SKM-1 (cell line): ENCODE measurements around the gene SMG6.

ENCODE experiments used
- DNase-seq: peaks from one replicate; lab custom pipeline; 2025; ENCODE audit not compliant: unreplicated experiment; lab: John Stamatoyannopoulos, UW

Gene SMG6

DNA sequence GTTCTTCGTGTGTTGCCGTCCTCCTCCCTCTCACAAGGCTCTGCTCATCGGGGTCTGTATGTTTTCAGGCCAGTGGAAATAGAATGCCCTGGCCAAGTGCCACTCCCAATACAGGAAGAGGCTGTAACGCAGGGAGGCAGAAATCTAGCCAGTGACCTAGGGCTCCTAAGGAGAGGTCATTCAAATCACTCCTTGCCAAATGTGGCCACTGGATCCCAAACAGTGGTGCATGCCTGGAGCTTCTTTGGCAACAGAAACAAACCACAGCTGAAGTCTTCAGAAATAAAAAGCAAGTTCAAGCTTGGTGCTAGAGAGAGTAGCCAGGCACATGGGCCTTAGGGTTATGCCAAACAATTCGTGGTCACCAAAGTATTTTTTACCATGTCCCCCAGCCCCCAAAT, 66.1 kb downstream of the SMG6 start:
- no peak for DNase-seq

DNA sequence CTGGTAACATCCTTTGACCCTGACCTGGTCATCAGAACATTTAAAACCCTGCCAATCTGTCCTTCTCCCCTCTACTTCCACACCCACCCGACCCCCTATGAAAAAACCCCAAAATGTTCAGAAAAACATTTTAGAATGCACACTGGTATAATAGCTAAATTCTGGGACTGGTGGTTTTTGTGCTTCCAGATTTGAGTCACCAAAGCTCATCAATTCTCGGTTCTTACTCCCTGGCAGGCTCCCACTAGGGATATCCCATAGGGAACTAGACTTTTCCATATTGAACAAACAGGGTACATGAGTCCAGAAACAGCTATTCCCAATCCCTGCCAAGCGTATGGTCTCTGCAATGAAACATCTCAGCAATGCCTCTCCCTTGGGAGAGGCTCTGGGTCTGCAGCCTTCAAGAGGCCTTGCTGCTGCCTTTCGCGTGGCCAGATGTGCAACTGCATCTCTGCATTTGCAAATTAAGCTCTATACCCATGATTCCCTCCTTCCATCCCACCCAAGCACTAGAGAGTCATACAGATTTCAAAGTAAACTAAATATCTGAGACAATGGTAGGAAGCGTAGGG, 67.7 kb downstream of the SMG6 start:
- no peak for DNase-seq

DNA sequence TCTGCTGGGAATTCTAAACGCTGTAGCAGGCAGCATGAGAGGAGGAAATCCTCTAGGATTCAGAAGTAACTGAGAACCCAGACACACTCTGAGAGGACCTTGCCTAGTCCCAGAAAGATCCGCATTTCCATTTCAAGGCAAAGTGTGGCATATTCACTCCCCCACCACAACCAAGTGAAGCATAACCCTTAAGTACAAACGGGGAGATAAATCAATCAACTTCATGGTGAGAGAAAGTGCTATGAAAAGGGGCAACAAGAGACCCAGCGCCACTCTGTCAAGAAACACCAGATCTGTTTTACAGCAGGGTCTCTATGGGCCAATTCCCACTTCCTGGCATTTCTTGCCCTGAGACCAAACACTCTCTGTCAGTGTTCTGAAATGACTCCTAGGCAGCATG, 68.3 kb downstream of the SMG6 start:
- no peak for DNase-seq

DNA sequence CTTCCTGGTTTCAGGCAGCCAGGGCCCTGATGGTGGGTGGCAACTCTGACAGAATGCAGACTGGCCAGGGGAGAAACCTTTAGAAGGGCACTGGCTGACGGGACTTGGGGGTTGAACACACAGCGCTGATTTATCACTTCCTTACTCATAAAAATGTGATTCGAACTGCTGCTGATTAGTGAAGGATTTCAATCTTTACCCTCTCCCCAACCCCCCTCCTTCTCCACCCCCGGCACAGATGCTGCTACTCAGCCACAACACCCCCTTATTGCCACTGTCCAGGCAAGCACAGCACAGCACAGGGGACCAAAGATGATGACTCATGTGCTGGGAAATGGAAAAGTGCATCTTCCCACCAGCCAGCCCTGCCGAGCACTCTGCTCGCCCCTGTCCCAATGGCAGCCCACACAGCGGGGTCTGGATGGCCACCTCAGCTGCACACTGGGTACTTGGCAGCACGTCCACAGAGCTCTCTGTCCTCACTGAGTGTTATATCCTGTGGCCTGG, 70.1 kb downstream of the SMG6 start:
- DNase-seq = no peak

DNA sequence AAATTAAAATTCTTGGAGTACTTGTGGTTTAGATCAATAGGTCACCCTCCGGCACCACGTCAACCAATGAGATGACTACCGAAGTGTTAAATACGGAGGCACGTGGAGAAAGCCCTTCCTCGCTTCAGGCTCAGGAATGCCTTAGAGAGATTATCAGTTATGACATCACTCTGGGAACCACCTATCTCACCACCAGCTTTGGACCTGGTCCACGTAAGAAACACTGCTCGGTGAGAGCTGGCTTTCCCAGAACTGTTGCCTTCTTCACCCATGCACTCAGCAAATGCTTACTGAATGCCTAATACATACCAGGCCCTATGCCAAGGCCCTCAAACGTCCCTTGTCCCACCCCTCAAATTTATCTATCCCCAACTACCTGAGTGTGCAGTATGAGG, 71.3 kb downstream of the SMG6 start:
- DNase-seq = no peak

DNA sequence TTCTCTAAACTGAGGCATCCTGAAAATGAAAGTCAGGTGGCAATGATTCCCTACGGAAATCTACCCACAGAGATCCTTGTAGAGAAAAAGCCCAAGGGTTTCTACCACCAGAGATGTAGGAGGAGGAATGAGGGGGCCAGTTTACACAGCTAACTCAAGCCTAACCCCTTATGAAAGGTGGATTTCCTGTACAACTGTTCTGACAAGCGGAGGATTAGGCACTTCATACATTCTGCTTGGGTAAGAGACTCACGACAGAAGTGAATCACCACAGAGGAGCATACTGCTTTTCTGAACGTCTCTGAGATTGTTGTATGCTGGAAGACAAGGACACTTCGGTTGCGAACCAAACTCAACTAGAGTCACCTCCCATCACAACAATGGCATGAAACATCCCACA, 72.7 kb downstream of the SMG6 start:
- no peak for DNase-seq

DNA sequence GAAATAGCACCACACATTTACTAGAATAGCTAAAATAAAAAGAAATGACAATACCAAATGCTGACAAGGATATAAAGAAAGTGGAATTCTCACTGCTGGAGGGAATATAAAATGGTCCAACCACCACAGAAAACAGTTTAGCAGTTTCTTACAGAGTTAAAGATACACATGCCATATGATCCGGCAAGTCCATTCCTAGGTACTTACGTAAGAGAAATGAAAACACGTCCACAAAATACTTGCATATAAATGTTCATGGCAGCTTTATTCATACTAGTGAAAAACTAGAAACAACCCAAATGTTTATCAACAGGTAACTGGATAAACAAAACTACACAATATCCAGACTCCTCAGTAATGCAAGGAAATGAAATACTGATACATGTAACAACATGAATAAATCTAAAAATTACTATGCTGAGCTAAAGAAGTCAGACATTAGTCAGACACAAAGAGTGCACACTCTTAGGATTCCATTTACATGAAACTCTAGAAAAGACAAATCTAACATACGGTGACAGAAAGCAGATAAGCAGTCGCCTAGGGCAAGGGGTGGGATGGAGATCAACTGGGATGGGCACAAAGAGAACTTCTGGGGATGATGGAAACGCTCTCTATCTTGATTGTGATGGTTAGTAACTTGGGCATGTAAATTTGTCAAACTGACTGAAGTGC, 76.4 kb downstream of the SMG6 start:
- no peak for DNase-seq

DNA sequence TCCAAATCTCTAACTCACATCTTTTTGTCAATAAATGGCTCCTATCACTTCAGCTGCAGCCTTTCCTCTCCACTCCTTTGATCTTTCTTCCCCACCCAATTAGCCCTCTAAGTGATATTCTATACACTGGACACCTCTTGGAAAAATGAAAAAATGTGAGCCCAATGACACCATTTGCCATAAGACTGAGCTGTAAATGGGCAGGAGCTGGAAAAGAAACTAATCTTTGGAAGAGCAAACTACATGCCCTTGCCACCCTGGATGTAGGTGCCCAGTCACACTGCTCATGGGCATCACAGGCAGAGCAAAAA, 80.0 kb downstream of the SMG6 start:
- DNase-seq = no peak

DNA sequence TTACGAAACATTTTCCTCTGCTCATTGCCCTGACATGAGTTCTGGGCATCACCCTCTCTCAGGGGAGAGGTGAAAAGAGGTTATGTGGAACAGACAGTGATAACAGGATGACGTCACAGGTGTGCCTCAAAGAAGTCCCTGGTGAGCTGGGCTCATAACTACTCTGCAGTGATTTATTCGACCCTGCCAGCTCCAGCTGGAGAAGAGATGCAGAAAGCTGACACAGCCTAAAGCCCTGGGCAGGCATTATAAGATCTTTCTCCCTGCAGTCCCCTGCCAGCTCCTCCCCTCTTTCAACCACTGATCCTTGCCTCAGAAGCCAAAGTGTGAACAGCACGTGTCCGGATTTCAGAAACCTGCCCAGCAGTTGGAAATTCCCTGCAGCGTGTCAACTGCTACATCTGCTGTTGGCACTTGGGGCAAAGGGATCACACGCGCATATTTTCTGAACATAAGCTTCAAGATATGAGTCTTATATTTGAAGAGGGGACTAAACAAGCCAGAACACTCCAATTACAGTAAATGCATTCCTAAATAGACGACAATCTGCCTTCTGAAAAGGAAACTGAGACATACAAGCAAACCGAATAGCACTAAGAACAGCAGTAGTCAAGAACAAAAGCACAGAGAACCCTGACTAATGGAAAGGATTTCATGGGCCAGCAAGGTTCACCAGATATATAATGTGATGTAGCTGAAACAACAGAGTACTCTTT, 80.5 kb downstream of the SMG6 start:
- no peak for DNase-seq

DNA sequence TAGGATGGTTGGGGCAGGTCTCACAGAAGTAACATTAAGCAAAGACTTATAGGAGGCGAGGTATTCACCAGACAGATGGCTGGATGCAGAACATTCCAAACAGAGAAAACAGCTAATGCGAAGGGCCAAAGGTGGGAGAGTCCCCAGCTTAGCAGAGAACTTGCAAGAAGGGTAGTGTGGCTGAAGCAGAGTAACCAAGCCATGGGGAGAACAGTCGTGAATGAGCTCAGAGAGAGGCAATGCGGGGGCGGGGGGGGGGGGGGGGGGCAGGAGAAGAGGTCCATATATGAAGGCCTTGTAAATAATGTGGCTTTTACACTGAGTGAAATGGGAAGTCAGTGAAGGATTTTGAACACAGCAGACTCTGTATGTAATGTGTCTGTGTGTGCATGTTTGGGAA, 81.3 kb downstream of the SMG6 start:
- DNase-seq = no peak

DNA sequence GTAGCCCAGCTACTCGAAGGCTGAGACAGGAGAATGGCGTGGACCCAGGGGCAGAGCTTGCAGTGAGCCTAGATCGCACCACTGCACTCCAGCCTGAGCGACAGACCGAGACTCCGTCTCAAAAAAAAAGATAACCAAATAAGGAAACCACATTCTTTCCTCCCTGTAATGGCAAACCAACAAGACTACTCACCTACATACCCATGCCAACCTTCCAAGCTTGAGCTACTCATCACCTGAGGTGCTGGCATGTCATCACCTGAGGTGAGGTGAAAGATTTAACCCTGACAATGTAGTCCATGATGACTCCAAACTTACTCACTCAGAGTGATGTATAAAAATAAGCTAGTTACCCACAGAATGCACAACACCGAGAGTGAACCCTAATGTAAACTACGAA, 85.2 kb downstream of the SMG6 start:
- DNase-seq = no peak

DNA sequence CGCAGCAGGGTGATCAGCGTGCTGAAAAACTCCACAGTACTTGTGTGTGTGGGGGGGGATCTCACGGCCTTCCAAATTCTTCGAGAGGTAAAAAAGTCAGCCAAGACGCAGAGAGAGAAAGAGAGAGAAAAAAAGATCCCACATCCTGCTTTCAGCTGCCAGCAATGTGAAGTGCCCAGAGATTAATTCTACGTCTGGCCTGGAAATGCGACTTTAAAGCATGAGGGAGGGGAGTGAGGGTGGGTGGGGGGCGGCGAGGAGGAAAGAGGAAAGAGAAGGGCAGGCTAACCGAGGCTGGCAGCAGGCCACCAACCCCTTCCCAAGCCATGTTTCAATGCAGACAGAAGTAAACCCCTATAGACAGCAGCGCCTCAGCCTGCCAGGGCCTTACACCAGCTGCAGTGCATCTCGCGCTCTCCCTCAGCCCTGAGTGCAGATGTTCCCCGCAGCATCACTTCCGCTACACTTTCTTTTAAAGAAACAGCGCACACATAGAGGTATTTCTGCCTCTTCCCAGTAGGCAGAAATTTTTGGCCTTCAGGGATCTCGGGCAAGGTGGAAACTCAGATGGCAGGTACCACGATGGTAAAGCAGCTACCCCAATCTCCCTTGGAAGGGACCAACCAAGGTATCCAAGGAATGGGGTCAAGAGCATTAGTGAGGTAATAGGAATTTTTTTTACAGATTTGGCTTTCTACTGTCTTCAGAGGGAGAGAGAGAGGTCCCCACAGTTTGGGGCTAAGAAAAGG, 87.8 kb downstream of the SMG6 start:
- DNase-seq = no peak

DNA sequence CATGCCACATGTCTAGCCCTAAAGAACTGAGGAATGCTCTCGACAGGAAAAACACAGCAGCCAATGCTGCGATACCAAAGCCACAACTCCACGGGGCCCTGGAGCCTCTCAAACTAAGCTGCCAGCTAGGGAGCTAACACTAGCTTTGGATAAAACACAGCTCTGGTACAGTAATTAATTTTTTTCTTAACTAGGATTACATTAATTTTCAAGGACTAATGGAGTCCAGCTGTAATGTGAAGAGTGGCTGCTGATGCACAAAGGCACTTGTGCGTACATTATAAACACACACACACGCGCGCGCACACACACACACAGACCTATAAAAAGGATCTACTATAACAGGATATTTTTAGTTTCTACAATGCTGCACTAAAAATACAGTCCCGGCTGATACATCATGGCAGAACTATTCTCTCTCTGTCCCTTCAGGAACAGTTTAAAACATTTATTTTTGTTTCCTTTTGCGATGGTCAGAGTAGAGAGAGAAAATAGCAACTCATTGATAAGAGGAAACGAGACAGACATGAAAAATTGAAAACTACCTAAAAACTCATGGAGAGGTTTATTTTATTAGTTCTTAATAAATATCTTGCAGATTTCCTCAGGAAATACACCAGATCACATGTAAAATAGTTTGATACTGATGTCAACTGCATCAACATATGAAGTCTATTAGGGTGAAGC, 88.5 kb downstream of the SMG6 start:
- no peak for DNase-seq

DNA sequence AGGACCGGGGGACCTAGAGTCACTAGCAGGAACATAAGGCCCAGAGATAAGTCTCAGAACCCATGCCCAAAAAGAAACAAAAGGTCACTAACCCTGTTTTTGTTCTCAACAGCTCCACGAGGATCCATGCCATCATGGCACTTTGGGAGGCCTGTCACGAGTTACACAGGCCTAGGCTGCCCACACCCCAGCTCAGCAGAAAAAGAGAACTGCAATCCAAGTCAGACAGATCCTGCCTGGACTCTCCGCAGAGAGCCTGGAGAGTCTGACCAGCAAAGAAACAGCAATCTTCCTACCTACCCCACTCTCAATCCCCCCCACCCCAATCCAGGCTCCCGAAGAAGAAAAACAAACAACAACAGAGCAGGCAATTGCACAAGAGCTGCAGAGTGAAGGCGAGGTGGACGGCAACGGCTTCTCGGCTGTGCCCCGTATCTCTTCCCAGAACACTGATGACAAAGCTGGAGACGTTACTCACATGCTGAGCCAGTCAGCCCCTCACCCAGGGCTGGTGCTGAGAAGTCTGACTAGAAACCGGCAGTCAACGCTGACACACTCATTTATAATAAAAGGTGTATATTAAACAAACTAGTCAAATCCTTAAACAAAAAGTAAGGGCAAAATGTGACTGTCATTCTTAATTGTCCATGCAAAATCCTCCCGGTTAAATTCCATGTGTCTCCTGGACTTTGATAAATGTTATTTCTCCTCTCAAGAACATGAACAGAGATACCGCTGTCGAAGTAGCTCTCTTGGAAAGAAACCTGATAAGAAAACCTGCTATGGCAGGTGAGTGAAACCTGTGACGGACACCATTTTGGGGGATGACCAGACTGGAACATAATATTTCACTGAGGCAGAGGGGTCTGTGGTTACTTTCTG, 89.3 kb downstream of the SMG6 start:
- DNase-seq = no peak

DNA sequence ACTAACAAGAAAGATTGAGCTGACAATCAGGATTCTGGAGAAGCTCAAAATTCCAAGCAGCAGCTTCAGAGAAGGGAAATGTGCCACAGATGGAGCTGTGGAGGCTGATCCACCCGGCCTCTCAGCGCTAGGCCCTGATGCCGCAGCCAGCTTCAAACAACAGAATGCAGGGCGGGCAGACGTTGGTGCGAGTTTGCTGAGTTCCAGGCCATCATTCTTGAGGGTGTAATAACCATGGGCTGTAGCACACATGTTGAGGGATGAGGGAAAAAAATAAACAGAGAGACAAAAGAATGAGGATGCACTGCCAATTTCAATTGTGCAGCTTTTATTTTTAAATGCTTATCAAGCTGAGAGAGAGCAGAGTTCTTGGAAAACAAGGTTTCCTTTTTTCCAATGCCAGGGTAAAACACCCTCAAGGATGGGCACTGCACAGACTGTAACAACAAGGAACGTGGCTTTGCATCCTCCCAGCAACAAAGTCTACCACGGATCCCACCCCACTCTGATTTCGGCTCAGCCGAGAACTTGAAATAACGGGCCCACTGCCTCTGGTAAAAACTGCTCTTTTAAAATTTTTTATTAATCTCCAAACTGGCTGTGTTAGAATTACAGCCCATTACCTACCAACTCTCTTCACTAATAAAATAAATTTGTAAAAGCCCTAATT, 90.2 kb downstream of the SMG6 start:
- DNase-seq = no peak

DNA sequence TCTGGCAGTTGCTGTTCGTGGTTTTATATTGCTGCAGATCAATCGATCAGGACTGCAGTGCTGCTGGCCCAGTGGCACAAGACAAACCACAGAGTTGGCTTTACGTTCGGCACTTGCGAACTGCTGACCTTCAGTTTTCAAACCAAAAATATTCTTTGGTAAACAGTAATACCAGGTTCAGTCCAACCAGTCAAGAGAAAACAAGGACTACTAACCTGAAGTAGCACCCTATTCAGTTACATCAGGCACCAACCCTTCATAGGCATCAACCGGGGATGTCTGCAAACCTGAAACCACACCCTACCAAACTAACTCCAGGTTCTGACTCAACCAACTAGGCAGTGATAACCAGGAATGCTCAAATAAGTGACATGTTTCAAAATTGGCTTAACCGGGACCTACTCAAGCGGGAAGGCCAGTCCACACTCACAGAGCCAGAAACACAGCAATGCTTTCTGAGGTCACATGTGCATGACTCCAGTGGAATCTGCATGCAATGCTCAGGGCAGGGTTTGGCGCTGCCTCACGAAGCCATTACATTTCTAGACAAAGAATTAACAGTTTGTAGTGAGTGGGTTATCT, 91.1 kb downstream of the SMG6 start:
- no peak for DNase-seq

DNA sequence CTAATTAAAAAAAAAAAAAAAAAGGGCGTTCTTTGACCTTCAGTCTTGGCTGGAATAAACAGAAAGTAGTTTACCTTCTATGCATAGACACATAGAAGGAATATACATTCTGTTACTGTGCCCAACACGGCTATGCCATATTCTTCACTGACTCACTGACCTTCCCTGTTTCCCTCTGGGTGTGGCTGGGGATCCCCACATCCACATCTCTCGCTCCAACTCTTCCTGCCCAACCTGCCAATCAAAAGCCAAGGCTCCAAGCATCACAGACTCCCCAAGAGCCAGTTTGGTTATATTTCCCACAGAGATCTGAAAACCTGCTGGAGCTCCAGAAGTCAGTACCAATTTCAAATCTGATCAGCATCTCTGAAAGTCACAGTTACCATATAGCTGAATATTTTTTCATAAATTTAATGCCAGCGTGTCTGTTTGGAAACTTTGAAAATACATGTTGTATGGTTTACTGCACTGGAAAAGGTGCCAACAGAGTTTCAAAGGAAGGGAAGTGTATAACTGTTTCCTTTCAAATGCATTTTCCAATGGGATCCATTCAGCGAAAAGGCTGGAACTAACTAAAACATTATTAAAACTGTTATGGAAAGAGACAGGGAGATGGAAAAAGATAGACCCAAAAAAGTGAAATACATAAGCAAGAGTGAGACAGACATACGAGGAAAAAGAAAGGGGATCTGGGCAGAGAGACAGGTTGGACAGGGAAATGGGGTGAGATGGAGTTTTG, 91.8 kb downstream of the SMG6 start:
- DNase-seq = no peak

DNA sequence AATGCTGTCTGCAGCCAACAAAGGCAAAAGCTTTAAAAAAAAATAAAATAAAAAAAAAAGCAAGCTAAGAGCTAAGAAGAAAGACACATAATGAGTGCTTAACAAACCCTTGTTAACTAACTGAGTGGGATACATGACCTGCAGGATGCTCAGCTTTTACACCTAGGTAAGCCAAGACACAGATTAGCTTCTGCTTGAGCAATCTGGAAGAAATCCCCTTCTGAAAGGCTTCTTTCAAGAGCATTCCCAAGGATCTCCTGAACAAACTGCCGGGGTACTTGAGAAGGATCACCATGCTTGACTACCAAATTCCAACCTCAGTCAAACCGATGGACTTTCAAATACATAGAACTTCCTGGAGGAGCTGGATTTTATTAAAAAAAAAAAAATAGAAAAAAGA, 92.9 kb downstream of the SMG6 start:
- no peak for DNase-seq
